ENCODE results near the gene AMBN. TPM values are rescaled to one million over a fixed set of nuclear protein-coding genes. Genes with fewer than 3 reads are reported as not detected.

The AMBN gene
- polyA plus RNA-seq, 3 donors: not detected

- DNase-seq: no peak
- Histone ChIP-seq H3K9ac (ENCODE audit: insufficient read depth, low read length, poor library complexity, severe bottlenecking) (no peak overlapping the region), H3K9me3 (replicated peaks in 1 of 2; ENCODE audit: control insufficient read depth in 1 of 2, insufficient read depth in 1 of 2, low read length in 2 of 2) (no peaks in the 10 kb centered on the region), H2AFZ (ENCODE audit: insufficient read depth, low read depth, low read length, poor library complexity, severe bottlenecking) (no peak overlapping the region), H3K27me3 (ENCODE audit: control insufficient read depth in 2 of 2, insufficient read depth in 2 of 2, low read length in 2 of 2) (no peaks in the 10 kb centered on the region), H4K20me1 (ENCODE audit: insufficient read depth, low read length) (no peaks in the 10 kb centered on the region), H3K27ac (ENCODE audit: low read depth in 1 of 2, low read length in 2 of 2) (no peak overlapping the region), H3K4me3 (replicated peaks in 1 of 3; ENCODE audit: low read depth in 2 of 3, low read length in 3 of 3) (no peak overlapping the region), H3K4me2 (replicated peaks; ENCODE audit: extremely low read depth, low read length, poor library complexity, severe bottlenecking) (no peak overlapping the region), H3K4me1 (ENCODE audit: control insufficient read depth in 1 of 2, insufficient read depth in 2 of 2, low read length in 2 of 2) (no peaks in the 10 kb centered on the region), H3K36me3 (replicated peaks in 1 of 2; ENCODE audit: control insufficient read depth in 1 of 2, insufficient read depth in 2 of 2, low read length in 2 of 2) (no peaks in the 10 kb centered on the region), H3K79me2 (ENCODE audit: insufficient read depth, low read length) (no peaks in the 10 kb centered on the region)
- TF ChIP-seq, protein P1, sequence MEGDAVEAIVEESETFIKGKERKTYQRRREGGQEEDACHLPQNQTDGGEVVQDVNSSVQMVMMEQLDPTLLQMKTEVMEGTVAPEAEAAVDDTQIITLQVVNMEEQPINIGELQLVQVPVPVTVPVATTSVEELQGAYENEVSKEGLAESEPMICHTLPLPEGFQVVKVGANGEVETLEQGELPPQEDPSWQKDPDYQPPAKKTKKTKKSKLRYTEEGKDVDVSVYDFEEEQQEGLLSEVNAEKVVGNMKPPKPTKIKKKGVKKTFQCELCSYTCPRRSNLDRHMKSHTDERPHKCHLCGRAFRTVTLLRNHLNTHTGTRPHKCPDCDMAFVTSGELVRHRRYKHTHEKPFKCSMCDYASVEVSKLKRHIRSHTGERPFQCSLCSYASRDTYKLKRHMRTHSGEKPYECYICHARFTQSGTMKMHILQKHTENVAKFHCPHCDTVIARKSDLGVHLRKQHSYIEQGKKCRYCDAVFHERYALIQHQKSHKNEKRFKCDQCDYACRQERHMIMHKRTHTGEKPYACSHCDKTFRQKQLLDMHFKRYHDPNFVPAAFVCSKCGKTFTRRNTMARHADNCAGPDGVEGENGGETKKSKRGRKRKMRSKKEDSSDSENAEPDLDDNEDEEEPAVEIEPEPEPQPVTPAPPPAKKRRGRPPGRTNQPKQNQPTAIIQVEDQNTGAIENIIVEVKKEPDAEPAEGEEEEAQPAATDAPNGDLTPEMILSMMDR (IDR thresholded peaks at IDR 0.05): no peak
- H3K36me3 Mint-ChIP-seq: no peaks in the 10 kb centered on the region
- no CpG with 5 or more reads among the region's 3 CpGs for WGBS (ENCODE audit: insufficient coverage)
- H3K4me3 Mint-ChIP-seq: no peak overlapping the region
- intact Hi-C loops (cut with micrococcal nuclease): no loop called here
- no peaks in the 10 kb centered on the region for H3K27me3 Mint-ChIP-seq (ENCODE audit: low read depth in 3 of 3)
- peaks cover 0 to 9% (median 4%) of the 10 kb centered on the region in 7 donors for H3K9me3 Mint-ChIP-seq
- no peaks in the 10 kb centered on the region for H3K4me1 Mint-ChIP-seq
- no peak overlapping the region for H3K27ac Mint-ChIP-seq
These were observed 31.3 kb downstream of the AMBN start for GRCh38 chr4:70623323-70623722.

DNA sequence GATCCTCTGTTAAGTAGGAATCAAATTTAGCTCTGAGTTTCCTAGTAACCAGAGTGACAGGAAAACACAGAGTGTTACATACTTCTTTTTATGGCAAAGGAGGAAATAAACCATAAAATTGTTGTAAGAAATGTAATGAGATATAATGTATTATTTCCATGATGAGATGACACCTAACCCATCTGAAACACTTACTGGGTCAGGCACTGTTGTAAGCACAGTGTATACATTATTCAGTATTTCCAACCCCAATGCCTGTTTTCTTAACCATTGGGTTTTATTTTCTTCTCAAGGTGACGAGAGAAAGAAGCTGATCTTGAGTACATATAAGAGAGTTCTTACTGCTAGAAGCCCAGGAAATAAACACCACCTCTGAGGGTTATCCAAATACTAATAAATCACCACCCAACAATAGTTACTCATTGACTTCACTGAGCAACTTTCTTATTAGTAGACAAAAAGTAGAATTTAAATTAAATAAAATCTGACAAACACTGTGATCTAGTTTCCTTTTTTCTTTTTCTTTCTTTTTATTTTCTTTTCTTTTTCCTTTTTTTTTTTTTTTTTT is 32.3 kb downstream of the AMBN start:
- Histone ChIP-seq H3K36me3 (replicated peaks in 1 of 2; ENCODE audit: control insufficient read depth in 1 of 2, insufficient read depth in 2 of 2, low read length in 2 of 2) (no peaks in the 10 kb centered on the region), H3K27me3 (ENCODE audit: control insufficient read depth in 2 of 2, insufficient read depth in 2 of 2, low read length in 2 of 2) (no peaks in the 10 kb centered on the region), H3K9me3 (replicated peaks in 1 of 2; ENCODE audit: control insufficient read depth in 1 of 2, insufficient read depth in 1 of 2, low read length in 2 of 2) (no peaks in the 10 kb centered on the region), H3K9ac (ENCODE audit: insufficient read depth, low read length, poor library complexity, severe bottlenecking) (no peak overlapping the region), H3K79me2 (ENCODE audit: insufficient read depth, low read length) (no peaks in the 10 kb centered on the region), H3K4me3 (replicated peaks in 1 of 3; ENCODE audit: low read depth in 2 of 3, low read length in 3 of 3) (no peak overlapping the region), H3K27ac (ENCODE audit: low read depth in 1 of 2, low read length in 2 of 2) (no peak overlapping the region), H4K20me1 (ENCODE audit: insufficient read depth, low read length) (no peaks in the 10 kb centered on the region), H3K4me1 (ENCODE audit: control insufficient read depth in 1 of 2, insufficient read depth in 2 of 2, low read length in 2 of 2) (no peaks in the 10 kb centered on the region), H2AFZ (ENCODE audit: insufficient read depth, low read depth, low read length, poor library complexity, severe bottlenecking) (no peak overlapping the region), H3K4me2 (replicated peaks; ENCODE audit: extremely low read depth, low read length, poor library complexity, severe bottlenecking) (no peak overlapping the region)
- intact Hi-C loops (cut with micrococcal nuclease): no loop called here
- Mint-ChIP-seq H3K27me3 (ENCODE audit: low read depth in 3 of 3) (no peaks in the 10 kb centered on the region), H3K27ac (no peak overlapping the region), H3K9me3 (peaks cover 0 to under 1% (median 0%) of the 10 kb centered on the region in 7 donors), H3K36me3 (no peaks in the 10 kb centered on the region), H3K4me3 (no peak overlapping the region), H3K4me1 (no peaks in the 10 kb centered on the region)
- TF ChIP-seq, protein P1 (IDR thresholded peaks at IDR 0.05): no peak
- no CpG with 5 or more reads among the region's 1 CpG for WGBS (ENCODE audit: insufficient coverage)
- no peak for DNase-seq

All from CD14-positive monocyte (primary cell).